Right cardiac atrium (tissue), 5 donors: Measurements from ENCODE around the gene PSPN. TPM values are rescaled to one million over a fixed set of nuclear protein-coding genes. Genes with fewer than 3 reads are reported as not detected.

Source experiments
- ATAC-seq, 2 donors: fragments of 200-7000 bp; cut with Tn5 transposase; one replicate each; pipeline versions ENCODE4 v1.8.0 to v1.9.1; 2020; ENCODE audit warnings: moderate library complexity in 2 of 2, mild to moderate bottlenecking in 1 of 2
- DNase-seq, 3 donors: peaks; one replicate each; pipeline ENCODE4 v3.0.0-alpha.2; 2020
- H3K27ac ChIP-seq: one replicate; pipeline ENCODE4 v1.5.1; 2013; ENCODE audit warnings: mild to moderate bottlenecking, low read length, control low read depth, moderate library complexity
- H3K27me3 ChIP-seq: one replicate; pipeline ENCODE4 v1.6.1; 2013; ENCODE audit not compliant: control insufficient read depth, insufficient read depth
- H3K4me1 ChIP-seq: one replicate; pipeline ENCODE4 v1.6.1; 2013; ENCODE audit warnings: low read length; ENCODE audit not compliant: control insufficient read depth, insufficient read depth
- H3K4me3 ChIP-seq: one replicate; pipeline ENCODE4 v1.5.1; 2013; ENCODE audit warnings: low read length, control low read depth
- H3K9me3 ChIP-seq: one replicate; pipeline ENCODE4 v1.6.1; 2013; ENCODE audit warnings: low read length; ENCODE audit not compliant: control insufficient read depth
- WGBS: extraction: QIAGEN DNeasy Blood & Tissue Kit; methylation state at CpG from one replicate; pipeline ENCODE4 v1.1.7; 2013; 5-methylcytosine and 5-hydroxymethylcytosine counted together
- intact Hi-C, 4 donors: fragments of 100-400 bp; cut with DNase I; formaldehyde crosslinking; loops; one replicate each; pipeline versions ENCODE4 v1.11.0 to v1.14.0; 2022 to 2023
- polyA plus RNA-seq: library from polyadenylated mRNA; stranded (reverse); fragments of 200-250 nt; gene quantifications from one replicate; pipeline ENCODE4 v1.2.3, GENCODE V29; 2013
- total RNA-seq, 4 donors: library from RNA; stranded (reverse); fragmentation: NEBNext Ultra II Directional; extraction: Animal tissue kit (Norgen Biotek cat#: 25700); gene quantifications; one replicate each; pipeline ENCODE4 v1.2.1, GENCODE V29; 2021
- donor health status: healthy with polysubstance abuse.
- donor health status: DM: no; HTN: yes; CAD: no.
- donor health status: DM: no; HTN: no; CAD: no.
- donor health status: DM: no; HTN: yes; CAD: no; lungs with severe emphysema.
- donor health status: DM: yes; HTN: yes; CAD: no.

PSPN gene
- total and polyA plus RNA-seq, 5 donors = 0.50 to 1.3 (median 0.92) TPM

DNA sequence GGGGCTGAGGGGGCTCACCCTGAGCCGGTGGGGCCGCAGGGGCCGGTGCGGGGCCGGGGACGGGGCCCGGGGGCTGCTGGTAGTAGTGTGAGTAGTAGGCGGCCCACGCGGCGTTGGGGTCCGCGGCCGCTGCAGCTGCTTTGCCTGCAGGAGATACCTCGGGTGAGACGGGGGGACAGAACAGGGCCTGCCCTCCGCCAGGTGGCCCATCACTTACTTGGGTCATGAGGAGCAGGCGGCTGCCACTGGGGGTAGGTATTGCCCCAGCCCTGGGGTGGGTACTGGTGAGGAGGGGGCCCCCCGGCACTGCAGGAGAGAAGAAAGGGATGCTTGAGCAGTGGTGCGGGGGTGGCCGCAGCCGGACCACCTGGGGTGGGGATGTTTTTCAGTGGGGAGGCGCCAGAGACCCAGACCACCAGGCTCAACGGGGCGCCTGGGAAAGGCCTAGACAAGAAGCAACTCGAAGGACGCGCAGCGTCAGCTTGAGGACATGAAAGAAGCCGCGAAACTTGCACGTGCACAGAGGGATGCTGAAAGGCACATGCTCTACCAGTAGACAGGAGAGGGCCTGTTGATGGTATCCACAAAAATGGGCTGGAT lies 40.0 kb upstream of the PSPN start:
- DNase-seq = no peak

GRCh38 chr19:6414793-6415590 lies 39.3 kb upstream of the PSPN start:
- Histone ChIP-seq H3K9me3 (no peaks in the 10 kb centered on the region), H3K4me3 (no peak overlapping the region), H3K4me1 (no peaks in the 10 kb centered on the region), H3K27me3 (no peaks in the 10 kb centered on the region), H3K27ac (no peak overlapping the region)
- WGBS = 92% methylated on average over 47 of the region's 47 CpGs
- DNase-seq (peak in 1 of 3 donors; percentile 63), ATAC-seq (no peak)
- intact Hi-C loops = no loop called here

More for the DNA sequence above, 40.0 kb upstream of the PSPN start:
- no peak overlapping the region for H3K4me3 ChIP-seq
- no peak for ATAC-seq
- no peaks in the 10 kb centered on the region for H3K4me1 ChIP-seq
- intact Hi-C loops = no loop called here
- H3K9me3 ChIP-seq = no peaks in the 10 kb centered on the region
- no peaks in the 10 kb centered on the region for H3K27me3 ChIP-seq
- no peak overlapping the region for H3K27ac ChIP-seq
- 92% methylated on average over 32 of the region's 32 CpGs for WGBS

- peak in 1 of 3 donors; percentile 60 for DNase-seq
- intact Hi-C loops = no loop called here
Measured at GRCh38 chr19:6413721-6414643, 38.2 kb upstream of the PSPN start.

DNA sequence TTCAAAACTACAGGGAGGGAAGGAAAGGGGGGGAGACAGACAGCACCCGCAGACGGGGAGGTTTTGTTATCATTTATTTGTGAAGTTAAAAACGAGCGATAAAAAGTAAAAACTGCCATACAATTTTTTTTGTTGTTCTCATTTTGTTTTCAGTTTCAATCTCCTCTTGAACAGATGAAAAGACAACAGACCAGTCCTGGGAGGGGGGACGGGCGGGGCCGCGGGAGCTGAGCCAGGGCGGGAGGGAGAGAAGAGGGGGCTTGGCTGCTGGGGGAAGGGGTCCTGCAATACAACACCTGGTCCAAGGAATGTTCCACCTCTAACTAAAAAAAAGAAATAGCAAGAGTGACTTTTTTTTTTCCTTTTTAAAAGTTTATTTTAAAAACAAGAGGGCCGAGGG lies 37.6 kb upstream of the PSPN start:
- Histone ChIP-seq H3K27me3 (no peaks in the 10 kb centered on the region), H3K9me3 (no peaks in the 10 kb centered on the region), H3K4me1 (no peaks in the 10 kb centered on the region), H3K27ac (no peak overlapping the region), H3K4me3 (no peak overlapping the region)
- ATAC-seq (no peak), DNase-seq (peak in 1 of 3 donors; percentile 64)
- intact Hi-C loops = no loop called here
- 43% methylated on average over 10 of the region's 10 CpGs for WGBS

More at GRCh38 chr19:6413721-6414643, 38.2 kb upstream of the PSPN start:
- no peaks in the 10 kb centered on the region for H3K27me3 ChIP-seq
- H3K4me3 ChIP-seq = no peak overlapping the region
- no peak overlapping the region for H3K27ac ChIP-seq
- H3K9me3 ChIP-seq = no peaks in the 10 kb centered on the region
- no peaks in the 10 kb centered on the region for H3K4me1 ChIP-seq
- ATAC-seq = peak in 1 of 2 donors; percentile 4
- WGBS = 69% methylated on average over 42 of the region's 42 CpGs

DNA sequence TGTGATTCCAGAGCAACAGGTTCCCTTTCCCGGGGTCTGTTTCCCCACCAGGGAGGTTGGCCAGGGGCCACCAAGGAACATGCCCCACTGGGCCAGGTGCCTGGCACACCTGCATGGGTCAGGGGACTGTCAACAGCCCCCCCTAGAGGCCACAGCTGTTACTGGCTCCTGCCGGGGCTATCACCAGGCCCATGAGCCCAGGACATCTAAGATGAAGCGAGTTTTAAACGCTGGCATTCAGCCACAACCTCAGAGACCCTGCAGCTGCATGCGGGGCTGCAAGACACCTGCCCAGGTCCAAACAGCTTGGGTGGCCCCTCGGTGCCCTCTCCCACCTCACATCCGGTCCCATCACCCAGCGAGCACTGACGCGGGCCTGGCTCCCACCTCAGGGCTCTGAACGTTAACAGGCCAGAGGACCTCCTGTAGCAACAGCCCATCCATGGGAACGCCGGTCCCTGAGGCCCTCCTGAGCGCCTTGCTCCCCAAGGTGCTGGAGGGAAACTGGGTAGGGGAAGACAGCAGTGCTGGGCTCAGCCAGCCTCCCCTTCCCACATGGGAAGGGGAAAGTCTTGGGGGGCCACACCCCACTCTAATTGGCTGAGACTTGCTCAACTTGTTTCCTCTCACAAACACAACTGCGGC lies 36.8 kb upstream of the PSPN start:
- H3K4me3 ChIP-seq = no peak overlapping the region
- intact Hi-C loops = no loop called here
- peak overlapping the region; percentile 6 for H3K27ac ChIP-seq

DNA sequence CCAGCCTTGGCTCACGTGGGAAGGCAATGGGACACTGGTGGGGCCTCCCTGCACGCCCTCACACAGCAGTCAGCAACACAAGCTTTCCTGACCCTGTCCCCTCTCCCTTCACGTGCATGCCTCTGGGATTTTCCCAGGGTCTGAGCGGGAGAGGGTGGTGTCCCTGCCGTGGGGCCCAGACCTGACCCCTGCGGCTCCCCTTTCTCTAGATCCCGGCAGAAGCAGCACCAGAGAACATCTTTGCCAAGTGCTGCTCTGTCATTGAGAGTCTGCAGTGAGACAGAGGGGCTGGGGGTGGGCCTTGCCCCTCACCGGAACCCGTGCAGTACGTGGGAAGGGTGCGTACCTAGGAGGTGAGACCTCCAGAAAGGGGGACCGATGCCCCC lies 36.3 kb upstream of the PSPN start:
- Histone ChIP-seq H3K4me1 (no peaks in the 10 kb centered on the region), H3K4me3 (no peak overlapping the region), H3K9me3 (no peaks in the 10 kb centered on the region), H3K27me3 (no peaks in the 10 kb centered on the region), H3K27ac (no peak overlapping the region)
- no peak for DNase-seq
- ATAC-seq = peak; percentile 2 to 22
- 64% methylated on average over 12 of the region's 12 CpGs for WGBS
- intact Hi-C loops = no loop called here

More for the DNA sequence above, 36.8 kb upstream of the PSPN start:
- WGBS = 37% methylated on average over 15 of the region's 15 CpGs
- DNase-seq (peak; percentile 38 to 70 (median 69)), ATAC-seq (peak; percentile 19 to 52)
- Histone ChIP-seq H3K9me3 (no peaks in the 10 kb centered on the region), H3K27me3 (no peaks in the 10 kb centered on the region), H3K4me1 (no peaks in the 10 kb centered on the region)

GRCh38 chr19:6409346-6409745 lies 33.6 kb upstream of the PSPN start:
- no peak overlapping the region for H3K27ac ChIP-seq
- no peak for ATAC-seq
- no peaks in the 10 kb centered on the region for H3K9me3 ChIP-seq
- H3K4me1 ChIP-seq = no peaks in the 10 kb centered on the region
- H3K27me3 ChIP-seq = no peaks in the 10 kb centered on the region
- intact Hi-C loops = no loop called here
- no peak for DNase-seq
- H3K4me3 ChIP-seq = no peak overlapping the region
- 90% methylated on average over 6 of the region's 6 CpGs for WGBS

DNA sequence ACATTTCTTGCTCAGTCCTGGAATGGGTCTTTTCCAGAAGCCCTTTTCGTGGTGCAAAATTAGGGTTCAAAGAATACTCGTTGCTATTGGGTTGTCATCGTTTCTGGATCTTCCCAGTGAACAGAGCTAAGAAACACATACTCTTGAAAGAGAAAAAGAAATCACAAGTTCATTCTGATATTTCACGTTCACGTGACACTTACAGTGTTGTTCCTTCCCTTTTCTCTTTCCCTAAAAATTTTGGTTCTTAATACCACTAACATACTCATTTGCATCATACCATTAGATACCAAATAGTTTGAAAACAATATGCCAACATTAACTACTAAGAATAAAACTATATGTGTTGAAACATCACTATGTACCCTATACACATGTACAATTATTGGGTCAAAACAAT lies 30.7 kb upstream of the PSPN start:
- intact Hi-C loops = no loop called here
- no peak overlapping the region for H3K4me3 ChIP-seq
- no peaks in the 10 kb centered on the region for H3K4me1 ChIP-seq
- WGBS = 83% methylated on average over 5 of the region's 5 CpGs
- no peak overlapping the region for H3K27ac ChIP-seq
- no peaks in the 10 kb centered on the region for H3K9me3 ChIP-seq
- no peaks in the 10 kb centered on the region for H3K27me3 ChIP-seq
- DNase-seq (no peak), ATAC-seq (no peak)

- Histone ChIP-seq H3K4me1 (no peaks in the 10 kb centered on the region), H3K27me3 (no peaks in the 10 kb centered on the region), H3K9me3 (no peaks in the 10 kb centered on the region), H3K27ac (no peak overlapping the region), H3K4me3 (no peak overlapping the region)
- 52% methylated on average over 22 of the region's 22 CpGs for WGBS
- intact Hi-C loops = no loop called here
- ATAC-seq = peak; percentile 63 to 69
- peak in 2 of 3 donors; percentile 76 to 81 for DNase-seq
Measured at GRCh38 chr19:6402837-6403608, 27.3 kb upstream of the PSPN start.

- Histone ChIP-seq H3K27ac (no peak overlapping the region), H3K9me3 (no peaks in the 10 kb centered on the region), H3K4me1 (no peaks in the 10 kb centered on the region), H3K27me3 (no peaks in the 10 kb centered on the region), H3K4me3 (no peak overlapping the region)
- no peak for DNase-seq
- intact Hi-C loops = no loop called here
- no peak for ATAC-seq
- WGBS = 91% methylated on average over 10 of the region's 10 CpGs
Measured at GRCh38 chr19:6402058-6402457, 26.3 kb upstream of the PSPN start.
